ENCODE measurements around the gene CRIP2.

- no peak for TF ChIP-seq EZH2 (IDR thresholded peaks at IDR 0.05)
- peak; percentile 51 for TF ChIP-seq POLR2AphosphoS5 (IDR thresholded peaks at IDR 0.05; ENCODE audit: borderline replicate concordance, low read depth, low read length)
- no peak for TF ChIP-seq FOXP2 (optimal IDR thresholded peaks at IDR 0.05; ENCODE audit: control extremely low read depth, extremely low read length, insufficient read depth)
Observed at GRCh38 chr14:105480807-105481801, 6.5 kb downstream of the CRIP2 start.
